ENCODE data around the gene NRDC.

NRDC gene

DNA sequence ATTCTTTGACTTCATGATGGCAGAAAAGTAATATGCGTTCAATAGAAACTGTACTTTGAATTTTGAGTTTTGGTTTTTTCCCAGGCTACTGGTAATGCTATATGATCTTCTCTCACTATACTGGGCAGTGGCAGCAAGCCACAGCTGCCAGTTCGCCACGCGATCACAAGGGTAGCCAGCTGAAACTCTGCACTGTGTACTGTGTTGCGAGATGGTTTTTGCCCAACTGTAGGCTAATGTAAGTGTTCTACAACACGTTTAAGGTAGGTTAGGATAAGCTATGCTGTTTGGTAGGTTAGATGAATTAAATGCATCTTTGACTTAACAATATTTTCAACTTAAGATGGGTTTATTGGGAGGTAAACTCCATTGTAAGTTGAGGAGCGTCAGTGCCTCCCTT is 123.1 kb downstream of the NRDC start:
- H3K4ac ChIP-seq (ENCODE audit: low read length): no peak overlapping the region
- no peak overlapping the region for H3K14ac ChIP-seq (ENCODE audit: low read length)
- H3K27ac ChIP-seq (replicated peaks; ENCODE audit: low read length): no peak overlapping the region
- H3K4me1 ChIP-seq (ENCODE audit: control insufficient read depth in 2 of 2, insufficient read depth in 1 of 2, low read depth in 1 of 2, low read length in 2 of 2): no peaks in the 10 kb centered on the region
- no peak overlapping the region for H2BK5ac ChIP-seq (ENCODE audit: low read length)
- H3K23ac ChIP-seq (ENCODE audit: low read depth, low read length, poor library complexity): no peak overlapping the region
- H2BK15ac ChIP-seq (ENCODE audit: low read length): no peak overlapping the region
- no peaks in the 10 kb centered on the region for H3K79me1 ChIP-seq (ENCODE audit: low read depth, low read length)
- no peak overlapping the region for H3K18ac ChIP-seq (ENCODE audit: low read length)
- H3K4me3 ChIP-seq (ENCODE audit: low read length in 2 of 2): no peak overlapping the region
- no peaks in the 10 kb centered on the region for H3K27me3 ChIP-seq (ENCODE audit: control insufficient read depth in 3 of 3, insufficient read depth in 3 of 3, low read depth in 1 of 3, low read length in 3 of 3)
- H4K91ac ChIP-seq (ENCODE audit: low read depth, low read length, poor library complexity): no peak overlapping the region
- peaks cover 0 to 7% of the 10 kb centered on the region in 2 donors for H3K9me3 ChIP-seq (replicated peaks in 1 of 2; ENCODE audit: control insufficient read depth in 2 of 2, insufficient read depth in 1 of 2, low read depth in 1 of 2, low read length in 2 of 2)
- no peak overlapping the region for H3K9ac ChIP-seq (ENCODE audit: low read depth, low read length, poor library complexity)
- H2BK12ac ChIP-seq (ENCODE audit: low read length): no peak overlapping the region
- no peak overlapping the region for H2AK5ac ChIP-seq (ENCODE audit: low read depth, low read length)
- no peak overlapping the region for H3K4me2 ChIP-seq (ENCODE audit: insufficient read depth, low read length, poor library complexity, severe bottlenecking)
- peaks cover 8 to 70% of the 10 kb centered on the region in 2 donors for H3K36me3 ChIP-seq (replicated peaks in 1 of 2; ENCODE audit: control insufficient read depth in 2 of 2, insufficient read depth in 2 of 2, low read length in 2 of 2)
- no peak overlapping the region for H2BK120ac ChIP-seq (ENCODE audit: low read depth, low read length)
- DNase-seq (ENCODE audit: low spot score): no peak
- no peak overlapping the region for H4K8ac ChIP-seq (ENCODE audit: low read depth, low read length)
- H2AFZ ChIP-seq (ENCODE audit: low read length): no peak overlapping the region
- no CpG with 5 or more reads among the region's 7 CpGs for WGBS, 2 donors (ENCODE audit: extremely low coverage in 2 of 2, insufficient read length in 2 of 2, insufficient replicate concordance in 1 of 2)

DNA sequence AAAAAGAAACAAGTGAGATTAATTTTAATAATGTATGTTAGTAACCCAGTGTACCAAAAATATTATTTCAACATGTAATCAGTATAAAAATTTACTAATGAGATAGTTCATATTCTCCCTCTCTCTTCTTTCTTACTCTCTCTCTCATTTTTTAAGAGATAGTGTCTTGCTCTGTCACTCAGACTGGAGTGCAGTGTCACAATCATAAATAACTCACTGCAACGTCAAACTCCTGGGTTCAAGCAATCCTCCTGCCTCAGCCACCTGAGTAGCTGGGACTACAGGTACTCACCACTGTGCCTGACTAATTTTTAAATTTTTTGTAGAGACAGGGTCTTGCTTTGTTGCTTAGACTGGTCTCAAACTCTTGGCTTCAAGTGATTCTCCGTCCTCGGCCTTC is 123.9 kb downstream of the NRDC start:
- Histone ChIP-seq H3K27ac (replicated peaks; ENCODE audit: low read length) (no peak overlapping the region), H3K4me3 (ENCODE audit: low read length in 2 of 2) (no peak overlapping the region), H2AFZ (ENCODE audit: low read length) (no peak overlapping the region), H3K4ac (ENCODE audit: low read length) (no peak overlapping the region), H2BK5ac (ENCODE audit: low read length) (no peak overlapping the region), H2BK15ac (ENCODE audit: low read length) (no peak overlapping the region), H2BK12ac (ENCODE audit: low read length) (no peak overlapping the region), H4K8ac (ENCODE audit: low read depth, low read length) (no peak overlapping the region), H3K14ac (ENCODE audit: low read length) (no peak overlapping the region), H3K36me3 (replicated peaks in 1 of 2; ENCODE audit: control insufficient read depth in 2 of 2, insufficient read depth in 2 of 2, low read length in 2 of 2) (peaks cover 8 to 69% of the 10 kb centered on the region in 2 donors), H2BK120ac (ENCODE audit: low read depth, low read length) (no peak overlapping the region), H3K23ac (ENCODE audit: low read depth, low read length, poor library complexity) (no peak overlapping the region), H3K27me3 (ENCODE audit: control insufficient read depth in 3 of 3, insufficient read depth in 3 of 3, low read depth in 1 of 3, low read length in 3 of 3) (no peaks in the 10 kb centered on the region), H3K79me1 (ENCODE audit: low read depth, low read length) (no peaks in the 10 kb centered on the region), H3K4me1 (ENCODE audit: control insufficient read depth in 2 of 2, insufficient read depth in 1 of 2, low read depth in 1 of 2, low read length in 2 of 2) (no peaks in the 10 kb centered on the region), H3K4me2 (ENCODE audit: insufficient read depth, low read length, poor library complexity, severe bottlenecking) (no peak overlapping the region), H4K91ac (ENCODE audit: low read depth, low read length, poor library complexity) (no peak overlapping the region), H2AK5ac (ENCODE audit: low read depth, low read length) (no peak overlapping the region), H3K9ac (ENCODE audit: low read depth, low read length, poor library complexity) (no peak overlapping the region), H3K18ac (ENCODE audit: low read length) (no peak overlapping the region), H3K9me3 (replicated peaks in 1 of 2; ENCODE audit: control insufficient read depth in 2 of 2, insufficient read depth in 1 of 2, low read depth in 1 of 2, low read length in 2 of 2) (peaks cover 0 to 7% of the 10 kb centered on the region in 2 donors)
- DNase-seq (ENCODE audit: low spot score): no peak
- WGBS, 2 donors (ENCODE audit: extremely low coverage in 2 of 2, insufficient read length in 2 of 2, insufficient replicate concordance in 1 of 2): no CpG with 5 or more reads among the region's 3 CpGs

DNA sequence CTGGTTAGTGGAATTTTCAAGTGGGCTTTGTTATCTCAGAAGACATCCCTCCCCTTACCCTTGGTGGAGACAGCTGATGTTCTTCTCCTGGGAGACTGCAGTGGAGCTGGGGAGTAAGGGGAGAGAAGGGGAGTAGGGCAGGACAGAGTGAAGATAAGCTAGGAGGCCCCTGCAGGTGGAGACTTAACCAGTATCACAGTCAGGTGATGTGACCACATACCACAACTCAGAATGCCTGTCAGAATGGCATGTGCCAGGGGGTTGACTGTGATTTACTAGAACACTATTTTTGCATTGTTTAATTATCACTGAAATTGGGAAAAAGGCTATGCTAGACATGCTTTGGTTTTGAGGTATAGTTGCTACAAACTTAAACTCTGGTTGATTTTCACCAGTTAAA is 124.6 kb downstream of the NRDC start:
- H4K91ac ChIP-seq (ENCODE audit: low read depth, low read length, poor library complexity): no peak overlapping the region
- H2AFZ ChIP-seq (ENCODE audit: low read length): no peak overlapping the region
- no peak overlapping the region for H3K9ac ChIP-seq (ENCODE audit: low read depth, low read length, poor library complexity)
- H3K4me1 ChIP-seq (ENCODE audit: control insufficient read depth in 2 of 2, insufficient read depth in 1 of 2, low read depth in 1 of 2, low read length in 2 of 2): no peaks in the 10 kb centered on the region
- no peaks in the 10 kb centered on the region for H3K27me3 ChIP-seq (ENCODE audit: control insufficient read depth in 3 of 3, insufficient read depth in 3 of 3, low read depth in 1 of 3, low read length in 3 of 3)
- H3K23ac ChIP-seq (ENCODE audit: low read depth, low read length, poor library complexity): no peak overlapping the region
- H3K4ac ChIP-seq (ENCODE audit: low read length): no peak overlapping the region
- no peak overlapping the region for H2AK5ac ChIP-seq (ENCODE audit: low read depth, low read length)
- peaks cover 2% of the 10 kb centered on the region for H3K79me1 ChIP-seq (ENCODE audit: low read depth, low read length)
- no peak overlapping the region for H3K18ac ChIP-seq (ENCODE audit: low read length)
- no peak overlapping the region for H2BK12ac ChIP-seq (ENCODE audit: low read length)
- H3K4me2 ChIP-seq (ENCODE audit: insufficient read depth, low read length, poor library complexity, severe bottlenecking): no peak overlapping the region
- no peak for DNase-seq (ENCODE audit: low spot score)
- H3K9me3 ChIP-seq (replicated peaks in 1 of 2; ENCODE audit: control insufficient read depth in 2 of 2, insufficient read depth in 1 of 2, low read depth in 1 of 2, low read length in 2 of 2): peaks cover 0 to 7% of the 10 kb centered on the region in 2 donors
- no peak overlapping the region for H3K27ac ChIP-seq (replicated peaks; ENCODE audit: low read length)
- no peak overlapping the region for H3K4me3 ChIP-seq (ENCODE audit: low read length in 2 of 2)
- H2BK15ac ChIP-seq (ENCODE audit: low read length): no peak overlapping the region
- H2BK120ac ChIP-seq (ENCODE audit: low read depth, low read length): no peak overlapping the region
- no peak overlapping the region for H2BK5ac ChIP-seq (ENCODE audit: low read length)
- H3K14ac ChIP-seq (ENCODE audit: low read length): no peak overlapping the region
- peaks cover 9 to 75% of the 10 kb centered on the region in 2 donors for H3K36me3 ChIP-seq (replicated peaks in 1 of 2; ENCODE audit: control insufficient read depth in 2 of 2, insufficient read depth in 2 of 2, low read length in 2 of 2)
- no peak overlapping the region for H4K8ac ChIP-seq (ENCODE audit: low read depth, low read length)

DNA sequence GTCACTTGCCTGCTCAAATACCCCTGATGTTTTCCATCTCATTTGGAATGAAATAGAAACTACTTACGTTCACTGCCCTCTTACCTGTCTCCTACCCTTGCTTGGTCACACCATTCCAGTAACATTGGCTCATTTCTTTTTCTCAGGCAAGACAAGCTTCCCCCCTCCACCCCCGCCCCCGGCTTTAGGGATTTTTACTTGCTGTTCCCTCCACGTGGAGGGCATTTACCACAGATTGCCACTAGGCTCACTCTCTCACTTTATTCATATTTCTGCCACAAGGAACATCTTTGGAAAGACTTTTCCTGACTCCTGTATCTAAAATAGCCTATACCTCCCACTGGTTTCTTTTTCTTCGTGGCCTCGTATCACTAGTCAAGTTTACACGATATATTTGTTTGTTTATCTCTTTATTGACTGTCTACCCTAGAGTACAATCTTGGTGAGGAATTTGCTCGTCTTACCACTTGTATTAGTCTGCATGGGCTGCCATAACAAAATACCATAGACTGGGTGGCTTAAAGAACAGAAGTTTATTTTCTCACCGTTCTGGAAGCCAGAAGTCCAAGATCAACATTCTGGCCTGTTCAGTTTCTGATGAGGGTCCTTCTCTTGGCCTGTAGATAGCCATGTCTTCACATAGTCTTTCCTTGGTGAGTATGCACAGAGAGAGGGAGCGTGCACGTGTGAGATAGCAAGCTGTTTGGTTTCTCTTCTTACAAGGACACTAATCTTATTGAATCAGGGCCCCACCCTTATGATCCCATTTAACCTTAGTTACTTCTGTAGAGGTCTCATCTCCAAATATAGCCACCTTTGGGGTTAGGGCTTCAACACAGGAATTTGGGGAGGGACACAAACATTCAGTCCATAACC is 126.2 kb downstream of the NRDC start:
- H3K23ac ChIP-seq (ENCODE audit: low read depth, low read length, poor library complexity): no peak overlapping the region
- no peaks in the 10 kb centered on the region for H3K27me3 ChIP-seq (ENCODE audit: control insufficient read depth in 3 of 3, insufficient read depth in 3 of 3, low read depth in 1 of 3, low read length in 3 of 3)
- H2BK15ac ChIP-seq (ENCODE audit: low read length): no peak overlapping the region
- no peak overlapping the region for H3K4me2 ChIP-seq (ENCODE audit: insufficient read depth, low read length, poor library complexity, severe bottlenecking)
- H2BK120ac ChIP-seq (ENCODE audit: low read depth, low read length): no peak overlapping the region
- no CpG with 5 or more reads among the region's 11 CpGs for WGBS, 2 donors (ENCODE audit: extremely low coverage in 2 of 2, insufficient read length in 2 of 2, insufficient replicate concordance in 1 of 2)
- H2BK5ac ChIP-seq (ENCODE audit: low read length): no peak overlapping the region
- no peak overlapping the region for H3K27ac ChIP-seq (replicated peaks; ENCODE audit: low read length)
- H3K4ac ChIP-seq (ENCODE audit: low read length): no peak overlapping the region
- H3K4me1 ChIP-seq (ENCODE audit: control insufficient read depth in 2 of 2, insufficient read depth in 1 of 2, low read depth in 1 of 2, low read length in 2 of 2): no peaks in the 10 kb centered on the region
- no peak overlapping the region for H4K91ac ChIP-seq (ENCODE audit: low read depth, low read length, poor library complexity)
- H3K9me3 ChIP-seq (replicated peaks in 1 of 2; ENCODE audit: control insufficient read depth in 2 of 2, insufficient read depth in 1 of 2, low read depth in 1 of 2, low read length in 2 of 2): peaks cover 0 to 7% of the 10 kb centered on the region in 2 donors
- no peak for DNase-seq (ENCODE audit: low spot score)
- H2BK12ac ChIP-seq (ENCODE audit: low read length): no peak overlapping the region
- H2AK5ac ChIP-seq (ENCODE audit: low read depth, low read length): no peak overlapping the region
- H4K8ac ChIP-seq (ENCODE audit: low read depth, low read length): no peak overlapping the region
- no peak overlapping the region for H3K18ac ChIP-seq (ENCODE audit: low read length)
- no peak overlapping the region for H3K9ac ChIP-seq (ENCODE audit: low read depth, low read length, poor library complexity)
- no peak overlapping the region for H3K4me3 ChIP-seq (ENCODE audit: low read length in 2 of 2)
- H2AFZ ChIP-seq (ENCODE audit: low read length): no peak overlapping the region
- peaks cover 2% of the 10 kb centered on the region for H3K79me1 ChIP-seq (ENCODE audit: low read depth, low read length)
- H3K14ac ChIP-seq (ENCODE audit: low read length): no peak overlapping the region
- H3K36me3 ChIP-seq (replicated peaks in 1 of 2; ENCODE audit: control insufficient read depth in 2 of 2, insufficient read depth in 2 of 2, low read length in 2 of 2): peaks cover 9 to 80% of the 10 kb centered on the region in 2 donors

All from neuronal stem cell (in vitro differentiated cells).